K562 (cell line): Measurements from ENCODE around the gene WDR45. TPM values are rescaled to one million over a fixed set of nuclear protein-coding genes. Genes with fewer than 3 reads are reported as not detected.
A peak's percentile ranks its signal among the peaks of the same experiment; 100 is the strongest.

Source experiments
- ATF1 ChIP-seq, 2 experiments: fragments of 450-650 bp in 1 of 2; IDR thresholded peaks; 2 replicates each; pipeline ENCODE4 v1.6.1; 2016; ENCODE audit warnings: missing compliant biosample characterization in 1 of 2, missing genetic modification characterization in 1 of 2
- EP400 ChIP-seq: fragments of 450-650 bp; IDR thresholded peaks from 2 replicates; pipeline ENCODE4 v1.6.1; 2017; ENCODE audit warnings: antibody characterized with exemption, mild to moderate bottlenecking, moderate library complexity
- KAT7 ChIP-seq: sonication (generic); formaldehyde crosslinking; IDR thresholded peaks from 2 replicates; pipeline ENCODE4 v1.8.0; 2022; ENCODE audit warnings: missing genetic modification reagents, mild to moderate bottlenecking, borderline replicate concordance
- KLF10 ChIP-seq: fragments of 250-450 bp; sonication (Bioruptor Pico); IDR thresholded peaks from 2 replicates; pipeline ENCODE4 v1.6.1; 2021; ENCODE audit warnings: matching md5 sums
- MEIS2 ChIP-seq: fragments of 450-650 bp; IDR thresholded peaks from 2 replicates; pipeline ENCODE4 v1.6.1; 2014; ENCODE audit warnings: mild to moderate bottlenecking; ENCODE audit not compliant: partially characterized antibody
- NBN ChIP-seq: fragments of 450-650 bp; IDR thresholded peaks from 2 replicates; pipeline ENCODE4 v1.6.1; 2016; ENCODE audit warnings: low read depth, mild to moderate bottlenecking
- NFYB ChIP-seq: IDR thresholded peaks from 2 replicates; pipeline ENCODE4 v1.6.1; 2011; ENCODE audit warnings: mild to moderate bottlenecking, moderate library complexity; ENCODE audit not compliant: insufficient read length; ENCODE audit errors: extremely low read depth
- SIN3B ChIP-seq: fragments of 450-650 bp; IDR thresholded peaks from 2 replicates; pipeline ENCODE4 v1.6.1; 2017; ENCODE audit warnings: low read depth, mild to moderate bottlenecking, moderate library complexity
- U2AF2 ChIP-seq: fragments of 200-400 bp; formaldehyde crosslinking; optimal IDR thresholded peaks from 2 replicates; pipeline ENCODE3; 2017; ENCODE audit warnings: low read depth, mild to moderate bottlenecking, low read length
- ZNF316 ChIP-seq: fragments of 450-650 bp; IDR thresholded peaks from 2 replicates; pipeline ENCODE4 v1.6.1; 2016
- polyA plus RNA-seq, 8 experiments: library from polyadenylated mRNA; depleted of rRNA in 4 of 8; stranded (reverse) in 5 of 8; unstranded in 3 of 8; fragments of >200 nt; fragmentation: Nextera tagmentation in 2 of 8; fragmentation: Illumina TruSeq in 1 of 8; extraction: Ambion mirVana in 2 of 8; extraction: Trizol in 1 of 8; gene quantifications; 2 replicates each; pipeline versions ENCODE4 v1.2.1 to v1.2.3, GENCODE V29; 2011 to 2014; ENCODE audit warnings: inconsistent platforms in 1 of 8, missing spikeins in 1 of 8
- total RNA-seq, 7 experiments: library from RNA; depleted of rRNA in 6 of 7; stranded (reverse); fragments of >200 nt in 6 of 7; fragmentation: Illumina TruSeq in 2 of 7; extraction: Trizol in 2 of 7; gene quantifications; 2 replicates each; pipeline versions ENCODE4 v1.2.1 to v1.2.3, GENCODE V29; 2011 to 2021; ENCODE audit warnings: low replicate concordance in 1 of 7
- TF ChIP-seq, protein P1 (sequence below), 2 experiments: IDR thresholded peaks in 1 of 2; conservative IDR thresholded peaks in 1 of 2; 2 replicates each; pipeline ENCODE4 v1.6.1; 2016; ENCODE audit warnings: low read depth in 2 of 2, mild to moderate bottlenecking in 1 of 2, missing compliant biosample characterization in 1 of 2, missing genetic modification characterization in 1 of 2, moderate library complexity in 1 of 2
- TF ChIP-seq, protein P2 (sequence below): fragments of 250-450 bp; sonication (Bioruptor Pico); IDR thresholded peaks from 2 replicates; pipeline ENCODE4 v1.5.0; 2020; ENCODE audit warnings: mild to moderate bottlenecking
- TF ChIP-seq, protein P3 (sequence below): fragments of 450-650 bp; formaldehyde crosslinking; IDR thresholded peaks from 2 replicates; pipeline ENCODE4 v1.4.0; 2020; ENCODE audit warnings: mild to moderate bottlenecking
- TF ChIP-seq, protein P4 (sequence below): fragments of 450-650 bp; IDR thresholded peaks from 2 replicates; pipeline ENCODE4 v1.6.1; 2018; ENCODE audit warnings: mild to moderate bottlenecking, low read depth; ENCODE audit not compliant: partially characterized antibody
- TF ChIP-seq, protein P5 (sequence below), 2 experiments: fragments of 450-650 bp; IDR thresholded peaks; 2 replicates each; pipeline ENCODE4 v1.6.1; 2016
- TF ChIP-seq, protein P6 (sequence below): fragments of 450-650 bp; formaldehyde crosslinking; IDR thresholded peaks from 2 replicates; pipeline ENCODE4 v1.4.0; 2022; ENCODE audit warnings: missing genetic modification characterization

WDR45 gene
- total and polyA plus RNA-seq, 9 of the 15 experiments (the other 6 are each of a cell fraction or from before 2014, with no cell fraction given) = 19.4 to 136 (median 59.7) TPM

DNA sequence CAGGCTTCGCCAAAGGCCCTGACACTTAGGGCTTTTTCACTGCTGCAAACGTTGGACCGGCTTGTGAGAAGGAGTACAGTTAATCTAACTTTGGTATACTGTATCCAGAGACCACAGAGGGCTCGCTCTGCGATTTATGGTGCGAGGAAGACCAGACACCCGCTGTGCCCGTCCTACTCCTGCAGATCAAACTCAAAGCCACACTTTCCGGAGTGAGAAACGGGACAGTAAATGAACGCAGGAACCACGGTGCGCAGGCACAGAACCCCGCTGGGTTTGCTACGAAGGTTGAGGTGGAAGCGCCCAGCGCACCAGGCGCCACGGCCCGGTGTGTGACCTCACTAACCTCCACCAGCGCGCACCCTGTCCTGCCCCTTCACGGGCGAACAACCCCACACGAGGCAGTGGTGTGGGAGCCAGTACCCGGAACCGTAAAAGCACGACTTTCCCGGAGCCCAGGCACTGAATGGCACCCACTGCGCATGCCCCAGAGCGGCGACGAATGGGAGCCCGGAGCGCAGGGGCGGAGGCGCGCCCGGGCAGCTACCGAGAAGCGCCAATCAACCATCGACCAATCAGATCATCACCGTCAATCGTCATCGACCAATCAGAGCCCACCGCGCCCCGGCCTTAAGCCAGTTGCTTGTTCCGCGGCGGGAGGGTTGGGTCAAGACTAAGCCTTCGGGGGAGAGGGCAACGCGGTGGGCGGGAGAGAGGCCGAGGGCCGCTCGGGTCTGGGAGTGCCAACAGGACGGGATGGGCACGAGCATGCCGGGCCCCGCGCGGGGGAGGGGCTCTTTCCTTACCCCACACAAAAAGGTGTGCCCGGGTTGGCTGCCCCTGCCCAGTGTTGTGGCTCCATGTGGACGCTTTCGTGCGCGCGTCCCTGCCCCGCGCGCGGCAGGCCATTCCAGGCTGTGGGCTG lies 21.3 kb upstream of the WDR45 start (continued):
- TF ChIP-seq, protein P1, sequence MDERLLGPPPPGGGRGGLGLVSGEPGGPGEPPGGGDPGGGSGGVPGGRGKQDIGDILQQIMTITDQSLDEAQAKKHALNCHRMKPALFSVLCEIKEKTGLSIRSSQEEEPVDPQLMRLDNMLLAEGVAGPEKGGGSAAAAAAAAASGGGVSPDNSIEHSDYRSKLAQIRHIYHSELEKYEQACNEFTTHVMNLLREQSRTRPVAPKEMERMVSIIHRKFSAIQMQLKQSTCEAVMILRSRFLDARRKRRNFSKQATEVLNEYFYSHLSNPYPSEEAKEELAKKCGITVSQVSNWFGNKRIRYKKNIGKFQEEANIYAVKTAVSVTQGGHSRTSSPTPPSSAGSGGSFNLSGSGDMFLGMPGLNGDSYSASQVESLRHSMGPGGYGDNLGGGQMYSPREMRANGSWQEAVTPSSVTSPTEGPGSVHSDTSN (CRISPR knock-in tag; IDR thresholded peaks at IDR 0.05; ENCODE audit: low read depth) = peak; percentile 53; the same call in 1 of the 2 replicates
- TF ChIP-seq, protein P1 (tag; conservative IDR thresholded peaks at IDR 0.05; ENCODE audit: low read depth) = peak; percentile 89
- no peak for TF ChIP-seq SIN3B
- TF ChIP-seq, protein P2, sequence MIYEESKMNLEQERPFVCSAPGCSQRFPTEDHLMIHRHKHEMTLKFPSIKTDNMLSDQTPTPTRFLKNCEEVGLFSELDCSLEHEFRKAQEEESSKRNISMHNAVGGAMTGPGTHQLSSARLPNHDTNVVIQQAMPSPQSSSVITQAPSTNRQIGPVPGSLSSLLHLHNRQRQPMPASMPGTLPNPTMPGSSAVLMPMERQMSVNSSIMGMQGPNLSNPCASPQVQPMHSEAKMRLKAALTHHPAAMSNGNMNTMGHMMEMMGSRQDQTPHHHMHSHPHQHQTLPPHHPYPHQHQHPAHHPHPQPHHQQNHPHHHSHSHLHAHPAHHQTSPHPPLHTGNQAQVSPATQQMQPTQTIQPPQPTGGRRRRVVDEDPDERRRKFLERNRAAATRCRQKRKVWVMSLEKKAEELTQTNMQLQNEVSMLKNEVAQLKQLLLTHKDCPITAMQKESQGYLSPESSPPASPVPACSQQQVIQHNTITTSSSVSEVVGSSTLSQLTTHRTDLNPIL (CRISPR knock-in tag) = no peak
- TF ChIP-seq KLF10 (CRISPR knock-in tag) = no peak
- TF ChIP-seq, protein P3, sequence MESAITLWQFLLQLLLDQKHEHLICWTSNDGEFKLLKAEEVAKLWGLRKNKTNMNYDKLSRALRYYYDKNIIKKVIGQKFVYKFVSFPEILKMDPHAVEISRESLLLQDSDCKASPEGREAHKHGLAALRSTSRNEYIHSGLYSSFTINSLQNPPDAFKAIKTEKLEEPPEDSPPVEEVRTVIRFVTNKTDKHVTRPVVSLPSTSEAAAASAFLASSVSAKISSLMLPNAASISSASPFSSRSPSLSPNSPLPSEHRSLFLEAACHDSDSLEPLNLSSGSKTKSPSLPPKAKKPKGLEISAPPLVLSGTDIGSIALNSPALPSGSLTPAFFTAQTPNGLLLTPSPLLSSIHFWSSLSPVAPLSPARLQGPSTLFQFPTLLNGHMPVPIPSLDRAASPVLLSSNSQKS (CRISPR knock-in tag) = no peak
- TF ChIP-seq ATF1 (CRISPR knock-in tag; IDR thresholded peaks at IDR 0.05) = no peak
- TF ChIP-seq ATF1 (tag; IDR thresholded peaks at IDR 0.05) = peak; percentile 74
- TF ChIP-seq, protein P4, sequence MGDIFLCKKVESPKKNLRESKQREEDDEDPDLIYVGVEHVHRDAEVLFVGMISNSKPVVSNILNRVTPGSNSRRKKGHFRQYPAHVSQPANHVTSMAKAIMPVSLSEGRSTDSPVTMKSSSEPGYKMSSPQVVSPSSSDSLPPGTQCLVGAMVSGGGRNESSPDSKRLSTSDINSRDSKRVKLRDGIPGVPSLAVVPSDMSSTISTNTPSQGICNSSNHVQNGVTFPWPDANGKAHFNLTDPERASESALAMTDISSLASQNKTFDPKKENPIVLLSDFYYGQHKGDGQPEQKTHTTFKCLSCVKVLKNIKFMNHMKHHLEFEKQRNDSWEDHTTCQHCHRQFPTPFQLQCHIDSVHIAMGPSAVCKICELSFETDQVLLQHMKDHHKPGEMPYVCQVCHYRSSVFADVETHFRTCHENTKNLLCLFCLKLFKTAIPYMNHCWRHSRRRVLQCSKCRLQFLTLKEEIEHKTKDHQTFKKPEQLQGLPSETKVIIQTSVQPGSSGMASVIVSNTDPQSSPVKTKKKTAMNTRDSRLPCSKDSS = no peak
- no peak for TF ChIP-seq NBN
- TF ChIP-seq, protein P5, sequence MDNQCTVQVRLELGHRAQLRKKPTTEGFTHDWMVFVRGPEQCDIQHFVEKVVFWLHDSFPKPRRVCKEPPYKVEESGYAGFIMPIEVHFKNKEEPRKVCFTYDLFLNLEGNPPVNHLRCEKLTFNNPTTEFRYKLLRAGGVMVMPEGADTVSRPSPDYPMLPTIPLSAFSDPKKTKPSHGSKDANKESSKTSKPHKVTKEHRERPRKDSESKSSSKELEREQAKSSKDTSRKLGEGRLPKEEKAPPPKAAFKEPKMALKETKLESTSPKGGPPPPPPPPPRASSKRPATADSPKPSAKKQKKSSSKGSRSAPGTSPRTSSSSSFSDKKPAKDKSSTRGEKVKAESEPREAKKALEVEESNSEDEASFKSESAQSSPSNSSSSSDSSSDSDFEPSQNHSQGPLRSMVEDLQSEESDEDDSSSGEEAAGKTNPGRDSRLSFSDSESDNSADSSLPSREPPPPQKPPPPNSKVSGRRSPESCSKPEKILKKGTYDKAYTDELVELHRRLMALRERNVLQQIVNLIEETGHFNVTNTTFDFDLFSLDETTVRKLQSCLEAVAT (IDR thresholded peaks at IDR 0.05) = no peak
- no peak for TF ChIP-seq U2AF2
- TF ChIP-seq MEIS2 = peak; percentile 87
- TF ChIP-seq ZNF316 = no peak
- no peak for TF ChIP-seq KAT7 (CRISPR knock-in tag)
- TF ChIP-seq, protein P6, sequence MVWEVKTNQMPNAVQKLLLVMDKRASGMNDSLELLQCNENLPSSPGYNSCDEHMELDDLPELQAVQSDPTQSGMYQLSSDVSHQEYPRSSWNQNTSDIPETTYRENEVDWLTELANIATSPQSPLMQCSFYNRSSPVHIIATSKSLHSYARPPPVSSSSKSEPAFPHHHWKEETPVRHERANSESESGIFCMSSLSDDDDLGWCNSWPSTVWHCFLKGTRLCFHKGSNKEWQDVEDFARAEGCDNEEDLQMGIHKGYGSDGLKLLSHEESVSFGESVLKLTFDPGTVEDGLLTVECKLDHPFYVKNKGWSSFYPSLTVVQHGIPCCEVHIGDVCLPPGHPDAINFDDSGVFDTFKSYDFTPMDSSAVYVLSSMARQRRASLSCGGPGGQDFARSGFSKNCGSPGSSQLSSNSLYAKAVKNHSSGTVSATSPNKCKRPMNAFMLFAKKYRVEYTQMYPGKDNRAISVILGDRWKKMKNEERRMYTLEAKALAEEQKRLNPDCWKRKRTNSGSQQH (CRISPR knock-in tag) = no peak
- TF ChIP-seq EP400 = peak; percentile 78
- peak; percentile 97 for TF ChIP-seq NFYB
